Fibroblast of mammary gland (primary cell): Measurements from ENCODE around the gene ABCF3.
A peak's percentile ranks its signal among the peaks of the same experiment; 100 is the strongest.

Experiments
- DNase-seq: peaks from one replicate; pipeline ENCODE4 v3.0.0-alpha.2; 2010; ENCODE audit warnings: low read depth
- H3K4me3 ChIP-seq: 2 replicates; pipeline ENCODE4 v1.5.1; 2011; ENCODE audit warnings: low read depth, mild to moderate bottlenecking, low read length, moderate library complexity; ENCODE audit not compliant: control insufficient read depth
- CTCF ChIP-seq: conservative IDR thresholded peaks from 2 replicates; pipeline ENCODE4 v1.5.1; 2011; ENCODE audit warnings: low read depth, low read length, inconsistent platforms; ENCODE audit not compliant: control insufficient read depth, insufficient read depth

The ABCF3 gene

GRCh38 chr3:184186184-184186901 is at the start of gene ABCF3:
TSS of gene ABCF3 (plus strand) at chr3:184186199. CDS start at chr3:184186208, 9 bp downstream.
- H3K4me3 ChIP-seq: peak within 1 kb of the TSS; percentile 98
- DNase-seq: peak; percentile 70

GRCh38 chr3:184140436-184140835 is 45.6 kb upstream of the ABCF3 start:
- no peak for TF ChIP-seq CTCF
- DNase-seq: no peak
- H3K4me3 ChIP-seq: no peak overlapping the region

More at GRCh38 chr3:184186184-184186901, at the start of gene ABCF3:
- TF ChIP-seq CTCF: no peak

GRCh38 chr3:184142199-184142598 is 43.8 kb upstream of the ABCF3 start:
- DNase-seq: no peak
- TF ChIP-seq CTCF: no peak
- no peak overlapping the region for H3K4me3 ChIP-seq

GRCh38 chr3:184143327-184143726 is 42.7 kb upstream of the ABCF3 start:
- no peak for DNase-seq
- no peak for TF ChIP-seq CTCF
- H3K4me3 ChIP-seq: no peak overlapping the region

GRCh38 chr3:184144505-184144904 is 41.5 kb upstream of the ABCF3 start:
- no peak overlapping the region for H3K4me3 ChIP-seq
- no peak for TF ChIP-seq CTCF
- no peak for DNase-seq

GRCh38 chr3:184145111-184145524 is 40.9 kb upstream of the ABCF3 start:
- H3K4me3 ChIP-seq: no peak overlapping the region
- peak; percentile 49 for TF ChIP-seq CTCF
- peak; percentile 70 for DNase-seq
